Measurements from ENCODE around the gene UBASH3A.

DNA sequence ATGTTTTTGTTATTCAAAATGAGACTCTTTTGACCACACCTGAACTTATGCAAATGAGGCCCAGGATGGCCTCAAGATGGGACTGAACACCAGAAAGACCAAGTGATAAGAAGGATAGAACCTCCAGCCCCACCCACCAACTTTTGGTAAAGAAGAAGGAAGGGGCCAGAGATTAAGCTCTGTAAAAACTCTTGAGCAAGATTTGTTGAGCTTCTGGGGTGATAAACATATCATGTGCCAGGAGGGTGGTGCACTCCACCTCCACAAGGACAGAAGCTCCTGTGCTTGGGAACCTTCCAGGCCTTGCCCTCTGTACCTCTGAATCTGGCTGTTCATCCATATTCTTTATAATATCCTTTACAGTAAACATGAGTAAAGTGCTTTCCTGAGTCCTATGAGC lies 87.0 kb downstream of the UBASH3A start:
- TF ChIP-seq, protein P1, sequence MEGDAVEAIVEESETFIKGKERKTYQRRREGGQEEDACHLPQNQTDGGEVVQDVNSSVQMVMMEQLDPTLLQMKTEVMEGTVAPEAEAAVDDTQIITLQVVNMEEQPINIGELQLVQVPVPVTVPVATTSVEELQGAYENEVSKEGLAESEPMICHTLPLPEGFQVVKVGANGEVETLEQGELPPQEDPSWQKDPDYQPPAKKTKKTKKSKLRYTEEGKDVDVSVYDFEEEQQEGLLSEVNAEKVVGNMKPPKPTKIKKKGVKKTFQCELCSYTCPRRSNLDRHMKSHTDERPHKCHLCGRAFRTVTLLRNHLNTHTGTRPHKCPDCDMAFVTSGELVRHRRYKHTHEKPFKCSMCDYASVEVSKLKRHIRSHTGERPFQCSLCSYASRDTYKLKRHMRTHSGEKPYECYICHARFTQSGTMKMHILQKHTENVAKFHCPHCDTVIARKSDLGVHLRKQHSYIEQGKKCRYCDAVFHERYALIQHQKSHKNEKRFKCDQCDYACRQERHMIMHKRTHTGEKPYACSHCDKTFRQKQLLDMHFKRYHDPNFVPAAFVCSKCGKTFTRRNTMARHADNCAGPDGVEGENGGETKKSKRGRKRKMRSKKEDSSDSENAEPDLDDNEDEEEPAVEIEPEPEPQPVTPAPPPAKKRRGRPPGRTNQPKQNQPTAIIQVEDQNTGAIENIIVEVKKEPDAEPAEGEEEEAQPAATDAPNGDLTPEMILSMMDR (IDR thresholded peaks at IDR 0.05; ENCODE audit: borderline replicate concordance, extremely low read depth, low read length, poor library complexity, severe bottlenecking): no peak
- no peak for TF ChIP-seq EZH2 (IDR thresholded peaks at IDR 0.05; ENCODE audit: borderline replicate concordance, low read depth, low read length, severe bottlenecking)
